ENCODE data around the gene CACTIN.

- no peak for TF ChIP-seq CTCF (conservative IDR thresholded peaks at IDR 0.05)
- no peak for TF ChIP-seq EZH2 (IDR thresholded peaks at IDR 0.05; ENCODE audit: low read depth)
Observed at GRCh38 chr19:3585301-3586126, 41.1 kb downstream of the CACTIN start, which contains the start of gene GIPC3.
